Liver (tissue), 9 donors: Measurements from ENCODE around the gene ASH1L. TPM values are rescaled to one million over a fixed set of nuclear protein-coding genes. Genes with fewer than 3 reads are reported as not detected.

Experiments
- DNase-seq: peaks from one replicate; pipeline ENCODE4 v3.0.0-alpha.2; 2017; ENCODE audit warnings: low spot score
- H3K27ac ChIP-seq, 2 donors: one replicate each; pipeline ENCODE4 v1.7.0; 2013; ENCODE audit warnings: inconsistent platforms in 2 of 2, low read length in 2 of 2, control low read depth in 1 of 2, low read depth in 1 of 2, mild to moderate bottlenecking in 1 of 2
- H3K27me3 ChIP-seq, 4 donors: one replicate each; pipeline versions ENCODE4 v1.6.1 to v1.7.0; 2013; ENCODE audit warnings: low read length in 3 of 4, inconsistent platforms in 1 of 4, mild to moderate bottlenecking in 1 of 4, moderate library complexity in 1 of 4; ENCODE audit not compliant: control insufficient read depth in 4 of 4, insufficient read depth in 4 of 4
- H3K36me3 ChIP-seq, 4 donors: one replicate each; pipeline versions ENCODE4 v1.6.1 to v1.7.0; 2013; ENCODE audit warnings: low read length in 3 of 4, mild to moderate bottlenecking in 3 of 4, low read depth in 1 of 4, moderate library complexity in 1 of 4; ENCODE audit not compliant: control insufficient read depth in 4 of 4, insufficient read depth in 3 of 4
- H3K4me1 ChIP-seq, 4 donors: one replicate each; pipeline versions ENCODE4 v1.6.1 to v1.7.0; 2013; ENCODE audit warnings: low read length in 3 of 4, mild to moderate bottlenecking in 3 of 4, moderate library complexity in 1 of 4; ENCODE audit not compliant: control insufficient read depth in 4 of 4, insufficient read depth in 4 of 4
- H3K4me3 ChIP-seq, 3 donors: one replicate each; pipeline versions ENCODE4 v1.6.1 to v1.7.0; 2013; ENCODE audit warnings: low read length in 3 of 3, control low read depth in 1 of 3, low read depth in 1 of 3, mild to moderate bottlenecking in 1 of 3
- H3K9ac ChIP-seq, 2 donors: one replicate each; pipeline ENCODE4 v1.7.0; 2013; ENCODE audit warnings: low read length in 2 of 2, mild to moderate bottlenecking in 2 of 2, moderate library complexity in 2 of 2, control low read depth in 1 of 2, low read depth in 1 of 2
- H3K9me3 ChIP-seq, 4 donors: one replicate each; pipeline versions ENCODE4 v1.6.1 to v1.7.0; 2013; ENCODE audit warnings: low read length in 3 of 4; ENCODE audit not compliant: control insufficient read depth in 4 of 4
- ATF3 ChIP-seq: IDR thresholded peaks from 2 replicates; pipeline ENCODE4 v1.6.1; 2016; ENCODE audit warnings: antibody characterized with exemption
- FOXA1 ChIP-seq: IDR thresholded peaks from 2 replicates; pipeline ENCODE4 v1.6.1; 2016; ENCODE audit warnings: antibody characterized with exemption
- FOXA2 ChIP-seq: IDR thresholded peaks from 2 replicates; pipeline ENCODE4 v1.6.1; 2016; ENCODE audit warnings: antibody characterized with exemption
- HNF4A ChIP-seq, 2 donors: conservative IDR thresholded peaks; 2 replicates each; pipeline ENCODE4 v1.6.1; 2016; ENCODE audit warnings: antibody characterized with exemption in 2 of 2, mild to moderate bottlenecking in 2 of 2
- HNF4G ChIP-seq: IDR thresholded peaks from 2 replicates; pipeline ENCODE4 v1.6.1; 2016; ENCODE audit warnings: antibody characterized with exemption
- MAX ChIP-seq: IDR thresholded peaks from 2 replicates; pipeline ENCODE4 v1.6.1; 2016; ENCODE audit warnings: antibody characterized with exemption
- NR2F2 ChIP-seq: IDR thresholded peaks from 2 replicates; pipeline ENCODE4 v1.6.1; 2016; ENCODE audit warnings: antibody characterized with exemption
- RAD21 ChIP-seq, 2 donors: IDR thresholded peaks; 2 replicates each; pipeline ENCODE4 v1.6.1; 2016; ENCODE audit warnings: antibody characterized with exemption in 2 of 2, mild to moderate bottlenecking in 2 of 2
- REST ChIP-seq: IDR thresholded peaks from 2 replicates; pipeline ENCODE4 v1.6.1; 2016; ENCODE audit warnings: antibody characterized with exemption, mild to moderate bottlenecking
- RXRA ChIP-seq, 2 donors: IDR thresholded peaks; 2 replicates each; pipeline ENCODE4 v1.6.1; 2017 to 2018; ENCODE audit warnings: antibody characterized with exemption in 2 of 2, mild to moderate bottlenecking in 1 of 2
- SP1 ChIP-seq: IDR thresholded peaks from 2 replicates; pipeline ENCODE4 v1.6.1; 2018; ENCODE audit warnings: antibody characterized with exemption, mild to moderate bottlenecking
- TAF1 ChIP-seq: conservative IDR thresholded peaks from 2 replicates; pipeline ENCODE4 v1.6.1; 2016; ENCODE audit warnings: antibody characterized with exemption, mild to moderate bottlenecking
- YY1 ChIP-seq: IDR thresholded peaks from 2 replicates; pipeline ENCODE4 v1.6.1; 2016; ENCODE audit warnings: antibody characterized with exemption, mild to moderate bottlenecking
- ZBTB33 ChIP-seq: IDR thresholded peaks from 2 replicates; pipeline ENCODE4 v1.6.1; 2016; ENCODE audit warnings: antibody characterized with exemption
- WGBS: extraction: QIAGEN DNeasy Blood & Tissue Kit; methylation state at CpG from one replicate; pipeline ENCODE4 v1.1.7; 2013; 5-methylcytosine and 5-hydroxymethylcytosine counted together
- polyA plus RNA-seq, 2 donors: library from polyadenylated mRNA; stranded (reverse) in 1 of 2; unstranded in 1 of 2; fragments of 200-250 nt in 1 of 2; fragments of >200 nt in 1 of 2; fragmentation: Nextera tagmentation in 1 of 2; extraction: Ambion mirVana in 1 of 2; gene quantifications; one replicate each; pipeline versions ENCODE4 v1.2.1 to v1.2.3, GENCODE V29; 2013 to 2015
- total RNA-seq, 2 donors: library from RNA; depleted of rRNA; stranded (reverse); fragments of >200 nt; gene quantifications; one replicate each; pipeline ENCODE4 v1.2.3, GENCODE V29; 2014
- donor health status: healthy.
- donor health status: healthy.
- donor health status: healthy.
- donor health status: healthy.
- donor health status: healthy.

Gene ASH1L
- total and polyA plus RNA-seq, 4 donors = 3.9 to 30.3 (median 13.9) TPM

- TF ChIP-seq NR2F2 (no peak), REST (no peak), FOXA2 (no peak), FOXA1 (no peak), SP1 (no peak), YY1 (no peak), ATF3 (no peak)
- Histone ChIP-seq H3K27ac (no peak overlapping the region), H3K9ac (no peak overlapping the region), H3K4me3 (no peak overlapping the region), H3K27me3 (no peaks in the 10 kb centered on the region), H3K4me1 (peaks cover 0 to 2% (median under 1%) of the 10 kb centered on the region in 4 donors), H3K36me3 (peaks cover 0 to 11% (median 0%) of the 10 kb centered on the region in 4 donors), H3K9me3 (peaks cover 0 to 6% (median 2%) of the 10 kb centered on the region in 4 donors)
- 98% methylated on average over 3 of the region's 3 CpGs for whole genome bisulfite sequencing
- no peak for DNase-seq
These were observed 91.6 kb downstream of the ASH1L start for GRCh38 chr1:155471026-155471425.

GRCh38 chr1:155466996-155467395, 95.6 kb downstream of the ASH1L start:
- TF ChIP-seq TAF1 = no peak

GRCh38 chr1:155466617-155466972, 96.0 kb downstream of the ASH1L start:
- H3K4me3 ChIP-seq = no peak overlapping the region
- H3K36me3 ChIP-seq = peaks cover 0 to 6% (median 4%) of the 10 kb centered on the region in 4 donors
- peaks cover 0 to 2% (median under 1%) of the 10 kb centered on the region in 4 donors for H3K4me1 ChIP-seq
- H3K27ac ChIP-seq = no peak overlapping the region
- DNase-seq = no peak
- 97% methylated on average over 1 of the region's 1 CpG for WGBS
- H3K9me3 ChIP-seq = peaks cover 0 to 4% (median 2%) of the 10 kb centered on the region in 4 donors
- no peak overlapping the region for H3K9ac ChIP-seq
- TF ChIP-seq MAX = no peak
- no peak for TF ChIP-seq SP1
- no peak for TF ChIP-seq REST
- no peak for TF ChIP-seq HNF4A (conservative IDR thresholded peaks at IDR 0.05)
- TF ChIP-seq FOXA1 = no peak
- TF ChIP-seq RAD21 (IDR thresholded peaks at IDR 0.05) = no peak
- TF ChIP-seq ATF3 = no peak
- TF ChIP-seq NR2F2 = no peak
- no peak for TF ChIP-seq ZBTB33
- no peak for TF ChIP-seq HNF4G
- TF ChIP-seq RXRA (IDR thresholded peaks at IDR 0.05) = no peak
- H3K27me3 ChIP-seq = no peaks in the 10 kb centered on the region

More at GRCh38 chr1:155466996-155467395, 95.6 kb downstream of the ASH1L start:
- H3K9me3 ChIP-seq = peaks cover 0 to 5% (median 2%) of the 10 kb centered on the region in 4 donors
- H3K4me3 ChIP-seq = no peak overlapping the region
- no peak overlapping the region for H3K9ac ChIP-seq
- H3K36me3 ChIP-seq = peaks cover 0 to 8% (median 3%) of the 10 kb centered on the region in 4 donors
- no peak for DNase-seq
- H3K27ac ChIP-seq = no peak overlapping the region
- H3K27me3 ChIP-seq = no peaks in the 10 kb centered on the region
- peaks cover 0 to 2% (median under 1%) of the 10 kb centered on the region in 4 donors for H3K4me1 ChIP-seq
